Astrocyte (in vitro differentiated cells and primary cell): ENCODE results near the gene TM9SF1. TPM values are rescaled to one million over a fixed set of nuclear protein-coding genes. Genes with fewer than 3 reads are reported as not detected.
A peak's percentile ranks its signal among the peaks of the same experiment; 100 is the strongest.

ENCODE experiments used
- DNase-seq: peaks from one replicate; pipeline ENCODE4 v3.0.0-alpha.2; 2010; ENCODE audit warnings: low read depth
- FAIRE-seq: peaks from 2 replicates; lab custom pipeline; 2011; peaks lifted over from hg19 to GRCh38; lab: Jason Lieb, UNC
- H2AFZ ChIP-seq: 2 replicates; pipeline ENCODE4 v1.6.0; 2012; ENCODE audit warnings: low read depth, low read length, inconsistent platforms
- H3K27ac ChIP-seq: 2 replicates; pipeline ENCODE4 v1.5.1; 2011; ENCODE audit warnings: low read depth, low read length, inconsistent platforms
- H3K27me3 ChIP-seq: 2 replicates; pipeline ENCODE4 v1.6.0; 2011; ENCODE audit warnings: low read length, inconsistent platforms; ENCODE audit not compliant: insufficient read depth
- H3K36me3 ChIP-seq: 2 replicates; pipeline ENCODE4 v1.5.1; 2011; ENCODE audit warnings: low read length, inconsistent platforms; ENCODE audit not compliant: insufficient read depth
- H3K4me1 ChIP-seq: 2 replicates; pipeline ENCODE4 v1.5.1; 2011; ENCODE audit warnings: low read length, inconsistent platforms; ENCODE audit not compliant: insufficient read depth
- H3K4me2 ChIP-seq: 2 replicates; pipeline ENCODE4 v1.6.0; 2012; ENCODE audit warnings: low read length, inconsistent platforms
- H3K4me3 ChIP-seq: 2 replicates; pipeline ENCODE4 v1.5.1; 2011; ENCODE audit warnings: low read depth, mild to moderate bottlenecking, low read length, inconsistent platforms; ENCODE audit not compliant: insufficient read depth
- H3K79me2 ChIP-seq: 2 replicates; pipeline ENCODE4 v1.6.0; 2012; ENCODE audit warnings: mild to moderate bottlenecking, low read length, inconsistent platforms; ENCODE audit not compliant: insufficient read depth
- H3K9ac ChIP-seq: 2 replicates; pipeline ENCODE4 v1.6.0; 2012; ENCODE audit warnings: mild to moderate bottlenecking, low read length, inconsistent platforms
- H3K9me3 ChIP-seq: 2 replicates; pipeline ENCODE4 v1.5.1; 2012; ENCODE audit warnings: low read depth, mild to moderate bottlenecking, low read length, inconsistent platforms; ENCODE audit not compliant: insufficient read depth
- H4K20me1 ChIP-seq: 2 replicates; pipeline ENCODE4 v1.6.0; 2012; ENCODE audit warnings: low read length, inconsistent platforms; ENCODE audit not compliant: insufficient read depth
- H3K27ac Mint-ChIP-seq: one replicate; pipeline ENCODE4 v1.8.0; 2021; ENCODE audit warnings: mild to moderate bottlenecking, mixed read lengths; ENCODE audit not compliant: unreplicated experiment
- H3K27me3 Mint-ChIP-seq: one replicate; pipeline ENCODE4 v1.8.0; 2021; ENCODE audit warnings: low read depth, mixed read lengths; ENCODE audit not compliant: unreplicated experiment
- H3K36me3 Mint-ChIP-seq: one replicate; pipeline ENCODE4 v1.8.0; 2021; ENCODE audit warnings: low read depth, mixed read lengths; ENCODE audit not compliant: unreplicated experiment
- H3K4me1 Mint-ChIP-seq: one replicate; pipeline ENCODE4 v1.8.0; 2021; ENCODE audit warnings: low read depth, mixed read lengths; ENCODE audit not compliant: unreplicated experiment
- H3K4me3 Mint-ChIP-seq: one replicate; pipeline ENCODE4 v1.8.0; 2021; ENCODE audit warnings: mild to moderate bottlenecking, moderate library complexity, mixed read lengths; ENCODE audit not compliant: unreplicated experiment
- H3K9me3 Mint-ChIP-seq: one replicate; pipeline ENCODE4 v1.8.0; 2021; ENCODE audit warnings: mild to moderate bottlenecking, mixed read lengths; ENCODE audit not compliant: unreplicated experiment
- CTCF ChIP-seq: IDR thresholded peaks from 2 replicates; pipeline ENCODE4 v1.5.1; 2011; ENCODE audit warnings: low read depth, mild to moderate bottlenecking, inconsistent platforms, low read length, moderate library complexity; ENCODE audit not compliant: insufficient read depth
- EZH2 ChIP-seq: IDR thresholded peaks from 2 replicates; pipeline ENCODE4 v1.6.1; 2012; ENCODE audit warnings: mild to moderate bottlenecking, low read length, inconsistent platforms; ENCODE audit not compliant: insufficient read depth
- total RNA-seq: library from RNA; stranded (reverse); gene quantifications from 2 replicates; pipeline ENCODE4 v1.2.1, GENCODE V29; 2021

The TM9SF1 gene
- total RNA-seq, 1 donor from 2014 or later, result 59.3 TPM

DNA sequence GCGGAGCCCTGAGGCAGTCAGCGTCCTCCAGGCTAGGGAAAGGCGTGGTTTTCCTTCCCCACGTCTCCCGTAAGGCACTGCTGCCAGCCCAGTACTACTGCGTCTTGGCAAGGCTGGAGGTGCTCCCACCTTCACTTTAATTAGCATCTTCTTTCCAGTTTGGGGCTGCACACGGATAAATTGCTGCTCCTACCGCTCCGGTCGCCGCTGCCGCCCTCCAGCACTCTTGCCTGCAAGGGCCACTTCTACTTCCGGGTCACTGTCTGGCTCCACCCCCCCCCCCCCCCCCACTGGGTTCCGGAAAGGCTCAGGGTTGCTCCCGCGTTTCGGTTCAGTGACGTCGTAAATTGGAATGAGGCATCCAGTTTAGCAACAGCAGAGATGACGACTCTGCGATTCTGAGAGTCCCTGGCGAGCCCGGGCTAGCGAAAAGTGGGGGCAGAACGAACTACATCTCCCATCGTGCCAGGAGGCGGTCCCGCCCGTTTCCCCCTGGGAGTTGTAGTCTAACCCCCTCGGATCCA is 36.9 kb upstream of the TM9SF1 start, which contains the start of gene NEDD8:
NEDD8 (minus strand) TSS at position 247 of the 524 bp plus-strand sequence; CDS start at position 147, 100 bp downstream.
- Mint-ChIP-seq H3K27me3 (no peaks in the 10 kb centered on the region), H3K4me3 (peak within 1 kb of the TSS; percentile 94), H3K4me1 (peaks cover 16% of the 10 kb centered on the region), H3K9me3 (no peaks in the 10 kb centered on the region), H3K36me3 (peaks cover 13% of the 10 kb centered on the region), H3K27ac (peak within 1 kb of the TSS; percentile 92)
- DNase-seq (peak; percentile 90), FAIRE-seq (no peak)
- Histone ChIP-seq H4K20me1 (peaks cover 3% of the 10 kb centered on the region), H3K36me3 (peaks cover 18% of the 10 kb centered on the region), H3K4me2 (peak within 1 kb of the TSS; percentile 96), H3K27ac (peak within 1 kb of the TSS; percentile 94), H3K79me2 (peaks cover 84% of the 10 kb centered on the region), H3K9me3 (no peaks in the 10 kb centered on the region), H2AFZ (peak within 1 kb of the TSS; percentile 98), H3K4me1 (peaks cover 13% of the 10 kb centered on the region), H3K4me3 (peak within 1 kb of the TSS; percentile 93), H3K9ac (peak within 1 kb of the TSS; percentile 90), H3K27me3 (no peaks in the 10 kb centered on the region)
- TF ChIP-seq CTCF (no peak), EZH2 (no peak)

DNA sequence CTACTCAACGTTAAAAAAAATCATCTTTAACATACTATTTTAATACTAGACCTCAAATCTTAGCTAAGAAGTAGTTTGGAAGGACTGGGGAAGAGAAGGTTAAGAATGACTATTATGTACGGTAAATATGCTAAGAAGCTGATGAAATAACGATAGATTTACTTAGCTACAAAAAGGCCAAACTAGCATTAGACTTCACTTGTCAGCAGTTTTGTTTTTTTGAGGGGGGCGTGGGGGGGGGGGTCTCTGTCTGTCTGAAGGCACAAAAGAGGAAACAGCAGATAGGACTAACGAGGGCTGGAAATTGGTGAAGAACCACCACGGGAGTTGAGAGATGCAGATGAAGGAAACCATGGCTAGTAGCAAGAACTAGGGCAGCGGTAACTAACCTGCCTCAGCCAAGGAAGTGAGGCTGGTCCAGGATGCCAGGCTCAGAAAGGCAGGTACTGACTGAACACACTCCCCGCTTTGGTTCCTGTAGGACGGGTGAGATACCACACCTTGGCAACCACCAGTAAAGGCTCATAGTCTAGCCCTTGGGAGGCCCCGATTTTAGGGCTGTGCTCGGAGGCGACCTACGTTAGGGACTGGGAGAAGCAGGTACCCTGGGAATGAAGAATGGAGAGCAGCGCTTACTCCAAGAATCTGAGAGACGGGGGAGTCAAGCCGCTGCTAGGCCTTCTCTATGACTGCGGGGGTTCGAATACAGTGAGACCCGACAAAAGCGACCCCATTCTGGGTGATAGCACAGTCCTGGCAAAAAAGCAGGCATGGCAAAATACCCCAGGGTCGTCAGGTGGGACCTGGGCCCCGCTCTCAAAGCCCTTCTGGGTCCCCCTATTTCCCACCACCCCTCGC is 36.3 kb upstream of the TM9SF1 start:
- FAIRE-seq (no peak), DNase-seq (no peak)
- no peaks in the 10 kb centered on the region for H3K27me3 Mint-ChIP-seq
- H3K9me3 Mint-ChIP-seq, result no peaks in the 10 kb centered on the region
- peaks cover 88% of the 10 kb centered on the region for H3K79me2 ChIP-seq
- H4K20me1 ChIP-seq, result peaks cover 3% of the 10 kb centered on the region
- H3K27me3 ChIP-seq, result no peaks in the 10 kb centered on the region
- H3K4me2 ChIP-seq, result peak overlapping the region; percentile 96
- peaks cover 10% of the 10 kb centered on the region for H3K36me3 Mint-ChIP-seq
- H3K4me1 ChIP-seq, result peaks cover 13% of the 10 kb centered on the region
- peak overlapping the region; percentile 92 for H3K27ac Mint-ChIP-seq
- H3K4me3 ChIP-seq, result peak overlapping the region; percentile 93
- H3K9me3 ChIP-seq, result no peaks in the 10 kb centered on the region
- TF ChIP-seq CTCF (no peak), EZH2 (no peak)
- H3K4me3 Mint-ChIP-seq, result peak overlapping the region; percentile 94
- peak overlapping the region; percentile 98 for H2AFZ ChIP-seq
- peaks cover 13% of the 10 kb centered on the region for H3K4me1 Mint-ChIP-seq
- H3K27ac ChIP-seq, result peak overlapping the region; percentile 94
- peaks cover 14% of the 10 kb centered on the region for H3K36me3 ChIP-seq
- peak overlapping the region; percentile 90 for H3K9ac ChIP-seq
